Liver (tissue), 9 donors: ENCODE data around the gene GRB14. TPM values are rescaled to one million over a fixed set of nuclear protein-coding genes. Genes with fewer than 3 reads are reported as not detected.

Experiments
- DNase-seq: peaks from one replicate; pipeline ENCODE4 v3.0.0-alpha.2; 2017; ENCODE audit warnings: low spot score
- H3K27ac ChIP-seq, 2 donors: one replicate each; pipeline ENCODE4 v1.7.0; 2013; ENCODE audit warnings: inconsistent platforms in 2 of 2, low read length in 2 of 2, control low read depth in 1 of 2, low read depth in 1 of 2, mild to moderate bottlenecking in 1 of 2
- H3K27me3 ChIP-seq, 4 donors: one replicate each; pipeline versions ENCODE4 v1.6.1 to v1.7.0; 2013; ENCODE audit warnings: low read length in 3 of 4, inconsistent platforms in 1 of 4, mild to moderate bottlenecking in 1 of 4, moderate library complexity in 1 of 4; ENCODE audit not compliant: control insufficient read depth in 4 of 4, insufficient read depth in 4 of 4
- H3K36me3 ChIP-seq, 4 donors: one replicate each; pipeline versions ENCODE4 v1.6.1 to v1.7.0; 2013; ENCODE audit warnings: low read length in 3 of 4, mild to moderate bottlenecking in 3 of 4, low read depth in 1 of 4, moderate library complexity in 1 of 4; ENCODE audit not compliant: control insufficient read depth in 4 of 4, insufficient read depth in 3 of 4
- H3K4me1 ChIP-seq, 4 donors: one replicate each; pipeline versions ENCODE4 v1.6.1 to v1.7.0; 2013; ENCODE audit warnings: low read length in 3 of 4, mild to moderate bottlenecking in 3 of 4, moderate library complexity in 1 of 4; ENCODE audit not compliant: control insufficient read depth in 4 of 4, insufficient read depth in 4 of 4
- H3K4me3 ChIP-seq, 3 donors: one replicate each; pipeline versions ENCODE4 v1.6.1 to v1.7.0; 2013; ENCODE audit warnings: low read length in 3 of 3, control low read depth in 1 of 3, low read depth in 1 of 3, mild to moderate bottlenecking in 1 of 3
- H3K9ac ChIP-seq, 2 donors: one replicate each; pipeline ENCODE4 v1.7.0; 2013; ENCODE audit warnings: low read length in 2 of 2, mild to moderate bottlenecking in 2 of 2, moderate library complexity in 2 of 2, control low read depth in 1 of 2, low read depth in 1 of 2
- H3K9me3 ChIP-seq, 4 donors: one replicate each; pipeline versions ENCODE4 v1.6.1 to v1.7.0; 2013; ENCODE audit warnings: low read length in 3 of 4; ENCODE audit not compliant: control insufficient read depth in 4 of 4
- FOXA2 ChIP-seq: IDR thresholded peaks from 2 replicates; pipeline ENCODE4 v1.6.1; 2016; ENCODE audit warnings: antibody characterized with exemption
- HNF4A ChIP-seq, 2 donors: conservative IDR thresholded peaks; 2 replicates each; pipeline ENCODE4 v1.6.1; 2016; ENCODE audit warnings: antibody characterized with exemption in 2 of 2, mild to moderate bottlenecking in 2 of 2
- REST ChIP-seq: IDR thresholded peaks from 2 replicates; pipeline ENCODE4 v1.6.1; 2016; ENCODE audit warnings: antibody characterized with exemption, mild to moderate bottlenecking
- RXRA ChIP-seq, 2 donors: IDR thresholded peaks; 2 replicates each; pipeline ENCODE4 v1.6.1; 2017 to 2018; ENCODE audit warnings: antibody characterized with exemption in 2 of 2, mild to moderate bottlenecking in 1 of 2
- TAF1 ChIP-seq: conservative IDR thresholded peaks from 2 replicates; pipeline ENCODE4 v1.6.1; 2016; ENCODE audit warnings: antibody characterized with exemption, mild to moderate bottlenecking
- YY1 ChIP-seq: IDR thresholded peaks from 2 replicates; pipeline ENCODE4 v1.6.1; 2016; ENCODE audit warnings: antibody characterized with exemption, mild to moderate bottlenecking
- WGBS: extraction: QIAGEN DNeasy Blood & Tissue Kit; methylation state at CpG from one replicate; pipeline ENCODE4 v1.1.7; 2013; 5-methylcytosine and 5-hydroxymethylcytosine counted together
- polyA plus RNA-seq, 2 donors: library from polyadenylated mRNA; stranded (reverse) in 1 of 2; unstranded in 1 of 2; fragments of 200-250 nt in 1 of 2; fragments of >200 nt in 1 of 2; fragmentation: Nextera tagmentation in 1 of 2; extraction: Ambion mirVana in 1 of 2; gene quantifications; one replicate each; pipeline versions ENCODE4 v1.2.1 to v1.2.3, GENCODE V29; 2013 to 2015
- total RNA-seq, 2 donors: library from RNA; depleted of rRNA; stranded (reverse); fragments of >200 nt; gene quantifications; one replicate each; pipeline ENCODE4 v1.2.3, GENCODE V29; 2014
- TF ChIP-seq, protein P1 (sequence below): IDR thresholded peaks from 2 replicates; pipeline ENCODE4 v1.6.1; 2016; ENCODE audit warnings: antibody characterized with exemption
- donor health status: healthy.
- donor health status: healthy.
- donor health status: healthy.
- donor health status: healthy.
- donor health status: healthy.

GRB14 gene
- total and polyA plus RNA-seq, 4 donors, result 1.0 to 119 (median 33.0) TPM

DNA sequence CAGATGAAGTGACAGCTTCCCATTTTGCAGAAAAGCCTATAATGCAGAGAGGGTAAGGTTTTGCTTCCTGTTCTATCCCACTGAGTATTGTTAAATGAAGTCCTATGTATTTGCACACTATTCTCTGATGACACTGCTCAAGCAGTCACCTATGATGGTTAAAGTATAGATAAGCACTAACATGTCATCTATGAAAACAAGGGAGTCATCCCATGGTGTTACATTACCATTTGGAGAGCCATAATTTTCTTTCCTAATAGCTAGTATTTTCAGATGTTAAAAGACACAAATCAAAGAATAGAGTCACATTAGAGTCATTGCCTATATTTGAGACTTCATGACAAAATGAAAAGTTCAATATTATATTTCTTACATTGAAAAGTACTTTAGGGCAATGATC lies 42.8 kb upstream of the GRB14 start (continued):
- TF ChIP-seq REST (no peak), RXRA (IDR thresholded peaks at IDR 0.05) (no peak)

DNA sequence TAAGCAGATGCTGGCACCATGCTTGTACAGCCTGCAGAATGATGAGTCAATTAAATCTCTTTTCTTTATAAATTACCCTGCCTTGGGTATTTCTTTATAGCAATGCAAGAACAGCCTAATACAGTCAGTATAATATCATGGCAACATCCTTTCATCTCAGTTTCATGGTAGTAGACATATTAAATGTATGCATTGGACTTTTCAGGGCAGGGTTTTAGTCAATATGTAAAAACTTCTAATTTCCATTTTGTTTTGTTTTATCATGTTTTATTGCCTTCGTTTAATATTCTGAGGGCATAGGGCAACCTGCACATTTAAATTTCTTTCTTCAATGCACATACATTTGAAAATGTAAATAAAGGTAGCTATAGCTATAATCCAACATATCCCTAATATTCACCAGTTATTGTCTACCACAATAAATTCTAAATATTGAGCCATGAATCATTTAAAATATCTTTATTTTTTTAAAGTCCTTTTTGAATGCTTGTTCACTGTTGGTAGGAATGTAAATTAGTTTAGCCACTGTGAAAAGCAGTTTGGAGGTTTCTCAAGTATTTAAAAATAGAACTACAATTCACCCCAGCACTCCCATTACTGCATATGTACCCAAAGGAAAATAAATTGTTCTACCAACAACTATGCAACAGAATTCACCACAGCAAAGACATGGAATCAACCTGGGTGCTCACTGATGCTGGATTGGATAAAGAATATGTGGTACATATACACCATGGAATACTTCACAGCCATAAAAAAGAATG lies 41.8 kb upstream of the GRB14 start:
- Histone ChIP-seq H3K27me3 (no peaks in the 10 kb centered on the region), H3K27ac (no peak overlapping the region), H3K36me3 (no peaks in the 10 kb centered on the region), H3K9me3 (no peaks in the 10 kb centered on the region), H3K4me3 (no peak overlapping the region), H3K4me1 (peaks cover 0 to 4% (median 2%) of the 10 kb centered on the region in 4 donors), H3K9ac (no peak overlapping the region)
- WGBS, result 90% methylated on average over 1 of the region's 1 CpG
- no peak for DNase-seq
- TF ChIP-seq FOXA2 (no peak), REST (no peak), RXRA (IDR thresholded peaks at IDR 0.05) (no peak), TAF1 (no peak), HNF4A (conservative IDR thresholded peaks at IDR 0.05) (no peak)

DNA sequence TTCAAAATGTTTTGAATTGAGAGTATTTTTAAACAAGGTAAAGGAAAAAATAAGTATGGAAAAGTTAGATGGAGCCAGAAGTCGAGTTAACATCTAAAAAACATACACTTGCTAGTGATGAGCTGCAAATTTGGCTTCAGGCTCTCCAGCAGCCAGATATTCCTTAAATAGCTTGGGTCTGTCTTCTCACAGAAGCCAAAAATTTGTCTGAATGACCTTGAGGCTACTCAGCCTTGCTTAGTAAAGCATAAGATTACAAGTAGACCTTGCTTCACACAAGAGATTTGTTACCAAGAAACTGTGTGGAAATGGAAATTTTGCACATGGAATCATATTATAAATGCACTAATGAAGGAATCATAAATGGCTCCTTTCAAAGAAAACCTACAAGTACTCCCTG lies 40.8 kb upstream of the GRB14 start:
- no peak for TF ChIP-seq YY1
- TF ChIP-seq, protein P1, sequence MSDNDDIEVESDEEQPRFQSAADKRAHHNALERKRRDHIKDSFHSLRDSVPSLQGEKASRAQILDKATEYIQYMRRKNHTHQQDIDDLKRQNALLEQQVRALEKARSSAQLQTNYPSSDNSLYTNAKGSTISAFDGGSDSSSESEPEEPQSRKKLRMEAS, result no peak
- H3K4me3 ChIP-seq, result no peak overlapping the region
- H3K27ac ChIP-seq, result no peak overlapping the region
- H3K36me3 ChIP-seq, result no peaks in the 10 kb centered on the region
- H3K9me3 ChIP-seq, result no peaks in the 10 kb centered on the region
- WGBS, result 77% methylated on average over 1 of the region's 1 CpG
- no peak overlapping the region for H3K9ac ChIP-seq
- peaks cover 0 to 4% (median 2%) of the 10 kb centered on the region in 4 donors for H3K4me1 ChIP-seq
- no peaks in the 10 kb centered on the region for H3K27me3 ChIP-seq
- DNase-seq, result no peak
